Mucosa of descending colon (tissue), 3 donors: Measurements from ENCODE around the gene C11orf98. TPM values are rescaled to one million over a fixed set of nuclear protein-coding genes. Genes with fewer than 3 reads are reported as not detected.

Experiments used
- ATAC-seq: fragments of 200-7000 bp; cut with Tn5 transposase; one replicate; pipeline ENCODE4 v1.9.1; 2020; ENCODE audit warnings: mild to moderate bottlenecking, moderate library complexity
- DNase-seq, 3 donors: peaks; one replicate each; pipeline ENCODE4 v3.0.0-alpha.2; 2020
- H3K36me3 ChIP-seq: fragments of 200-600 bp; one replicate; pipeline ENCODE4 v1.8.0; 2021; ENCODE audit warnings: low read depth, mild to moderate bottlenecking
- H3K4me1 ChIP-seq: fragments of 200-600 bp; one replicate; pipeline ENCODE4 v1.8.0; 2021; ENCODE audit warnings: low read depth, mild to moderate bottlenecking
- H3K4me3 ChIP-seq: fragments of 200-600 bp; one replicate; pipeline ENCODE4 v1.8.0; 2021; ENCODE audit warnings: mild to moderate bottlenecking
- H3K9me3 ChIP-seq: fragments of 200-600 bp; one replicate; pipeline ENCODE4 v1.8.0; 2021; ENCODE audit warnings: mild to moderate bottlenecking
- CTCF ChIP-seq: fragments of 200-600 bp; IDR thresholded peaks from one replicate; pipeline ENCODE4 v1.8.0; 2022; ENCODE audit warnings: antibody characterized with exemption, mild to moderate bottlenecking
- intact Hi-C, 2 donors: fragments of 100-400 bp; cut with DNase I in 1 of 2; cut with micrococcal nuclease in 1 of 2; formaldehyde crosslinking; loops; one replicate each; pipeline versions ENCODE4 v1.11.0 to v1.11.1; 2022; cut with DNase I, micrococcal nuclease
- long read RNA-seq, 2 donors: library from polyadenylated mRNA; unstranded; transcript quantifications; one replicate each; pipeline ENCODE4 v2.0.0, GENCODE V29; 2019 to 2021
- total RNA-seq, 3 donors: library from RNA; stranded (reverse); fragmentation: NEBNext Ultra II Directional in 2 of 3; extraction: Animal tissue kit (Norgen Biotek cat#: 25700) in 2 of 3; gene quantifications; one replicate each; pipeline versions ENCODE4 v1.2.1 to v1.2.4, GENCODE V29; 2021 to 2023
- donor health status: DM: no; HTN: no; CAD: no; lungs with moderate emphysema.
- donor health status: DM: no; HTN: no; CAD: no.
- donor health status: DM: no; HTN: yes; CAD: no.

Gene C11orf98
- total RNA-seq: 10 to 100 TPM; 39.7 to 54.2 (median 53.1) TPM
- long read RNA-seq, donor 1, transcript C11orf98-203 (3 exons, 774 nt): minor isoform, 5 of 36 reads
- long read RNA-seq, donor 1, transcript C11orf98-201 (4 exons, 654 nt): major isoform, 30 of 36 reads
- long read RNA-seq, donor 1, partial matches to known transcripts: 1 of 36 reads
- long read RNA-seq, donor 1, other reads (novel, unspliced or antisense): 0 of 36 reads
- long read RNA-seq, donor 2, transcript C11orf98-201 (4 exons, 654 nt): major isoform, 41 of 46 reads
- long read RNA-seq, donor 2, partial matches to known transcripts: 0 of 46 reads
- long read RNA-seq, donor 2, other reads (novel, unspliced or antisense): 1 of 46 reads

DNA sequence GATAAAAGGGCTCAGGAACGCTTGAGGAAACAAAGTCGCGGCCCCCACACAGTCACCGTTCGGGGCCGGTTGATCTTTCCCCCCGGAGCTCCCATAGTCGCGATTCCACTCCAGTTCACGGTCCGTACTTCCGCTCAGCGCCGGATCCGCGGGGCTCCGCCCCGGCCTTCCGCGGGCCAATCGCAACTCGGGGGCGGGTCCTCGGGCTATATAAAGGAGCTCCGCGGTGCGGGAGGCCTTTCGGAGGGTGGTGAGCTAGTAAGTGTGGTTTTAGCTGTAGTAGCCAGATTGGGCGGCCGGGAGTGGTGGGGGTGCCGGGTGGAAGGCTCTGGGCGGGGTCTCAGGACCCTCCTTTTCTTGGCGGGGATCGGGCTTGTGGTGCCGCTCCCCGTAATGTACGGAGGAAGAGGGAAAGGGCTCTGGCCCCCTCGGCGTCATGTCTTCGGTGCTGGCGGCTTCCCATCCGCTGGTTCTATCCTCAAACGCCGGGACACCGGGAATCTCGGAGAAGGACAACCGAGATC, at the start of gene C11orf98, which contains the start of gene CSKMT:
Gene C11orf98, minus strand, starts transcription at position 136 of the 524 bp plus-strand sequence. Its CDS starts 41 bp downstream, at position 95.
Gene CSKMT, plus strand, starts transcription at position 238 of the 524 bp plus-strand sequence. CDS start 568 bp downstream, outside the sequence.
- H3K4me1 ChIP-seq: peaks cover 28% of the 10 kb centered on the region
- no peaks in the 10 kb centered on the region for H3K36me3 ChIP-seq
- TF ChIP-seq CTCF: no peak
- no peaks in the 10 kb centered on the region for H3K9me3 ChIP-seq
- ATAC-seq: peak; percentile 96
- intact Hi-C loops: no loop called here
- peak; percentile 97 to 98 (median 97) for DNase-seq
- H3K4me3 ChIP-seq: peak within 1 kb of the TSS; percentile 56

DNA sequence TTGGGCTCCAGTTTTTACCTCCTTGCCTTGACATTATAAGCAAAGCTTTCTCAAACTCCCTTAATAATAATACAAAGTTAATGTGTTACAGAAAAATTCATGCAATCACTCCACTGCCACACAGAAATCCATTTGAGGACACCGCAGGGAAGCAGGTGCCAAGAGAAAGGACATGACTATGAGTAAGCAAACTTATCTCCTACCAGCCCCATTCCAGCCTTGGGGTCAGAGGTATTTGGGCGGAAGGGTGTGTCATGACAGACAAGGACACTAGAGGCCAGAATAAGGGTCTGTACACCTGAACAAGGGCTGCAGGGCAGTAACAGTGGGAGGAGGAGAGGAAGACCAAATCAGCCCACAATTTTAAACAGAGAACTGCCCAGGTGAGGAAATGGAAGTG, 48.3 kb upstream of the C11orf98 start:
- H3K36me3 ChIP-seq: peaks cover 24% of the 10 kb centered on the region
- ATAC-seq (peak; percentile 55), DNase-seq (peak in 2 of 3 donors; percentile 47 to 49)
- peaks cover 17% of the 10 kb centered on the region for H3K4me1 ChIP-seq
- no peak overlapping the region for H3K4me3 ChIP-seq
- H3K9me3 ChIP-seq: no peaks in the 10 kb centered on the region
- no peak for TF ChIP-seq CTCF
- intact Hi-C loops: no loop called here

DNA sequence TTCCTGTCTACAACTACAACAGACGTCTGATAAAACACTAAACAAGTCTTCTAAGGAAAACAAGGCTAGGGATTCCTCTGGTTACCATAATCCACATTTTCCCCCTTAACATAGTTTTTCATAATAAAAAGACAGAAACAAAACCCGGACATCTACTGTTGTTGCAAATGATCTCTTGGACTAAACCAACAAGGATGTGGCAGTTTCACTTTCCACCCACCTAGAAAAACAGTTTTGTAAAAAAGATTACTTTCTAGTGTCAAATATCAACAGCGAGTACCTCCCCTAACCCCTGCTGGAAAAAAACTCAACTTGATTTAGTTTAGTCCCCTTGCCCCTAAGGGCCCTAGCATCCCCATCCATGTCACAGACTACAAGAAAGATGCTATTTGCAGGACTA, 47.9 kb upstream of the C11orf98 start:
- Histone ChIP-seq H3K36me3 (peaks cover 19% of the 10 kb centered on the region), H3K9me3 (no peaks in the 10 kb centered on the region), H3K4me3 (no peak overlapping the region), H3K4me1 (peaks cover 22% of the 10 kb centered on the region)
- intact Hi-C loops: no loop called here
- TF ChIP-seq CTCF: no peak
- ATAC-seq (no peak), DNase-seq (no peak)

GRCh38 chr11:62712276-62712812, 47.3 kb upstream of the C11orf98 start:
- no peak overlapping the region for H3K4me3 ChIP-seq
- H3K9me3 ChIP-seq: no peaks in the 10 kb centered on the region
- DNase-seq: peak in 1 of 3 donors; percentile 7
- no peak for TF ChIP-seq CTCF
- peaks cover 22% of the 10 kb centered on the region for H3K4me1 ChIP-seq
- H3K36me3 ChIP-seq: peaks cover 14% of the 10 kb centered on the region
- ATAC-seq: no peak
- intact Hi-C loops: no loop called here

- DNase-seq: peak in 1 of 3 donors; percentile 47
- no peak overlapping the region for H3K4me3 ChIP-seq
- peaks cover 32% of the 10 kb centered on the region for H3K4me1 ChIP-seq
- TF ChIP-seq CTCF: no peak
- peak; percentile 3 for ATAC-seq
- no peaks in the 10 kb centered on the region for H3K36me3 ChIP-seq
- H3K9me3 ChIP-seq: no peaks in the 10 kb centered on the region
- intact Hi-C loops: no loop called here
Measured at GRCh38 chr11:62710001-62710345, 45.0 kb upstream of the C11orf98 start.
